ENCODE results near the gene OR4E1. TPM values are rescaled to one million over a fixed set of nuclear protein-coding genes. Genes with fewer than 3 reads are reported as not detected.

The OR4E1 gene, protein sequence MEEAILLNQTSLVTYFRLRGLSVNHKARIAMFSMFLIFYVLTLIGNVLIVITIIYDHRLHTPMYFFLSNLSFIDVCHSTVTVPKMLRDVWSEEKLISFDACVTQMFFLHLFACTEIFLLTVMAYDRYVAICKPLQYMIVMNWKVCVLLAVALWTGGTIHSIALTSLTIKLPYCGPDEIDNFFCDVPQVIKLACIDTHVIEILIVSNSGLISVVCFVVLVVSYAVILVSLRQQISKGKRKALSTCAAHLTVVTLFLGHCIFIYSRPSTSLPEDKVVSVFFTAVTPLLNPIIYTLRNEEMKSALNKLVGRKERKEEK
- not detected for total RNA-seq
- not detected for polyA plus RNA-seq
- long read RNA-seq, donor 1 = 0 reads
- long read RNA-seq, donor 2 = 0 reads
- long read RNA-seq, donor 3 = 0 reads
- long read RNA-seq, donor 4 = 0 reads

DNA sequence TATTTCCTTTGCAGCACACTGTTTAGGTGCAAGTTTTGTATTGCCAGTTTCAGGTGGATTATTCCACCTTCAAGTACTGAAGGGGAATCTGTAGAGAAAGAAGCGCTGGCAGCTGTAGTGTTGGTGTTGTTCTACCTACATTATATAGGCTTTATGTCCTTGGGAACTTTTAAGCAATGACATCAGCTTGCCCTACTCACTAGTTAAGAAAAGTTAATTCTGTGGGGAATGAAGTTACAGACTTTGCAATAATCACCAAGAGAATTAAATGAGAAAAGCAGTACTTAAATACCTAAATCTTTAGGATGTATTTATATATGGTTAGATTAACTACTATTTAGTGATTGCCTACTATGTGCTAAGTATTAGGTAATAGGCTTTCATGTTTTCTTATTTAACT is at the start of gene OR4E1:
Gene OR4E1, minus strand, starts transcription at position 101 of the 400 bp plus-strand sequence. CDS start 2,883 bp downstream, outside the sequence.
- no peak for DNase-seq
- no peaks in the 10 kb centered on the region for H3K9me3 ChIP-seq (ENCODE audit: control insufficient read depth, low read length)
- 79% methylated on average over 1 of the region's 1 CpG for WGBS
- ATAC-seq = no peak
- H3K27me3 ChIP-seq (ENCODE audit: control insufficient read depth, insufficient read depth) = no peaks in the 10 kb centered on the region
- no peak within 1 kb of the TSS for H3K4me3 ChIP-seq (ENCODE audit: low read length)
- no peak within 1 kb of the TSS for H3K27ac ChIP-seq (ENCODE audit: low read length)
- no peaks in the 10 kb centered on the region for H3K4me1 ChIP-seq (ENCODE audit: control insufficient read depth, insufficient read depth, low read length)
- intact Hi-C loops (cut with DNase I) = no loop called here

DNA sequence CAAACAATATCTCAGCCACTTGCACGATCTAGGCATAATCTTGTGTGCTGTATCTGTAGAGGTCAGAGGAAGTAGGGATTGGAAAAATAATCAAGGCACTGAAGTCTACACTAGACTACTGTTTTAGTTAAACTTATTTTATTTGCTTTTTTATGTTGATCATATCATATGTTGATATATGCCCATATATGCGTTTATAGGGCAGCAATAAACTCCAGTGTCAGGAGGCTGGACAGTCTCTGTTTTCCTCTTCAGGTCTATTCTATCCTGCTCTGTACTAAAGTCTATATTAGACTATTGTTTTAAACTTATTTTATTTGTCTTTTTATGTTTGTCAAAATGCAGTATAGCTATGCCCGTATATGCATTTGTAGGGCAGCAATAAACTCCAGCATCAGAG is 47.9 kb upstream of the OR4E1 start:
- Histone ChIP-seq H3K4me1 (ENCODE audit: control insufficient read depth, insufficient read depth, low read length) (no peaks in the 10 kb centered on the region), H3K27ac (ENCODE audit: low read length) (no peak overlapping the region), H3K27me3 (ENCODE audit: control insufficient read depth, insufficient read depth) (no peaks in the 10 kb centered on the region), H3K9me3 (ENCODE audit: control insufficient read depth, low read length) (no peaks in the 10 kb centered on the region), H3K4me3 (ENCODE audit: low read length) (no peak overlapping the region)
- intact Hi-C loops (cut with DNase I) = no loop called here
- DNase-seq = no peak
- WGBS = 79% methylated on average over 3 of the region's 3 CpGs
- ATAC-seq = no peak

DNA sequence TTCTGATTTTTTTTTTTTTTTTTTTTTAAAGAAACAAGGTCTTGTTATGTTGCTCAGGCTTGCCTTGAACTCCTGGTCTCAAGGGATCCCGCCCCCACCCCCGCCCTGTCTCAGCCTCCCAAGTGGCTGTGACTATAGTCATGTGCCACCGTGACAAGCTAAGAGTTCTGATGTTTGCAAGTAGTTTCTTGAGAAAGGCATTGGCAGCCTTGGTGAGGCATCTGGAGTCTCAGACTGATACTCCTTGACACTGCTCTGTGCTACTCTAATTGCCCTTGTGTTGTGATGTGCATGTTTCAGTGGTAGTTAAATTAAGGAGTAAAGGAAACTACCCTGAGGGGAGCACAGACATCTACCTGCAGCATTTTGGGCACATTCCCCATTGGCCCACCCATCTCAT is 46.2 kb upstream of the OR4E1 start:
- Histone ChIP-seq H3K4me1 (ENCODE audit: control insufficient read depth, insufficient read depth, low read length) (no peaks in the 10 kb centered on the region), H3K9me3 (ENCODE audit: control insufficient read depth, low read length) (no peaks in the 10 kb centered on the region), H3K4me3 (ENCODE audit: low read length) (no peak overlapping the region), H3K27ac (ENCODE audit: low read length) (no peak overlapping the region), H3K27me3 (ENCODE audit: control insufficient read depth, insufficient read depth) (no peaks in the 10 kb centered on the region)
- no peak for DNase-seq
- ATAC-seq = no peak
- intact Hi-C loops (cut with DNase I) = no loop called here
- 65% methylated on average over 3 of the region's 3 CpGs for WGBS

DNA sequence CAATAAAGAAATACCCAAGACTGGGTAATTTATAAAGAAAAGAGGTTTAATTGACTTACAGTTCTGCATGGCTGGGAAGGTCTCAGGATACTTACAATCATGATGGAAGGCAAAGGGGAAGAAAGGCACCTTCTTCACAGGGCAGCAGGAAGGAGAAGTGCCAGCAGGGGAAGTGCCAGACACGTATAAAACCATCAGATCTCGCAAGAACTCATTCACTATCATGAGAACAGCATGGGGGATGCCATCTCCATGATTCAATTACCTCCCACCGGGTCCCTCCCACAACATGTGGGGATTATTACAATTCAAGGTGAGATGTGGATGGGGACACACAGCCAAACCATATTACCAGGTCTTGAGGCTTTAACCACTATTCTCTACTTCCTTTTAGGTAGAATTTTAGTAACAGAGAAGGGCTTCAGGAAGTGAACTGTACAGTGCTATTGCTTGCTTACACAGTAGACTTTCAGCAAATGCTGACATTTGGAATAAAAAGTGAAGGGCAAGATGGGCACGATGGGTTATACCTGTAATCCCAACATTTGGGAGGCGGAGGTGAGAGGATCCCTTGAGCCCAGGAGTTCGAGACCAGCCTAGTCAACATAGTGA is 40.8 kb upstream of the OR4E1 start:
- no peaks in the 10 kb centered on the region for H3K4me1 ChIP-seq (ENCODE audit: control insufficient read depth, insufficient read depth, low read length)
- no peak overlapping the region for H3K27ac ChIP-seq (ENCODE audit: low read length)
- H3K9me3 ChIP-seq (ENCODE audit: control insufficient read depth, low read length) = no peaks in the 10 kb centered on the region
- ATAC-seq (no peak), DNase-seq (no peak)
- no peaks in the 10 kb centered on the region for H3K27me3 ChIP-seq (ENCODE audit: control insufficient read depth, insufficient read depth)
- intact Hi-C loops (cut with DNase I) = no loop called here
- 62% methylated on average over 6 of the region's 6 CpGs for WGBS
- no peak overlapping the region for H3K4me3 ChIP-seq (ENCODE audit: low read length)

DNA sequence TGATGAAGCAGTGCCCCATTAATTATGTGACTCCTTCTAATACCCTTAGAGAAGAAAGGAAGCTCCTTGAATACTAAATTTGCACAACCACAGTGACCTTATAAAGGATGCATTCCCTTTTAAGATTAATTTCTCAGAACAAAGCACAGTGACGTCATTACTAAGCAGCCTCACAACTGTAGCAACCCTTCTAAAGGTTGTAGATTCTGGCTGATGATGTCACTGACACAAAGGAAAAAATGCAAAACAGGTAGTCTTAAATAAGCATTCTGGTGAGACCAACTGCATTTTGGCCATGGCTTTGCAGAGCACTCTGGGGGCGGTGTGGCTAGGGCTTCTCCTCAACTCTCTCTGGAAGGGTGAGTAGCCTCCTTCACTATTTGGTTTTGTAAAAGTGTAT is 38.4 kb upstream of the OR4E1 start:
- intact Hi-C loops (cut with DNase I) = no loop called here
- H3K27ac ChIP-seq (ENCODE audit: low read length) = no peak overlapping the region
- H3K9me3 ChIP-seq (ENCODE audit: control insufficient read depth, low read length) = no peaks in the 10 kb centered on the region
- ATAC-seq (no peak), DNase-seq (no peak)
- no peak overlapping the region for H3K4me3 ChIP-seq (ENCODE audit: low read length)
- 84% methylated on average over 2 of the region's 2 CpGs for WGBS
- no peaks in the 10 kb centered on the region for H3K4me1 ChIP-seq (ENCODE audit: control insufficient read depth, insufficient read depth, low read length)
- H3K27me3 ChIP-seq (ENCODE audit: control insufficient read depth, insufficient read depth) = no peaks in the 10 kb centered on the region

DNA sequence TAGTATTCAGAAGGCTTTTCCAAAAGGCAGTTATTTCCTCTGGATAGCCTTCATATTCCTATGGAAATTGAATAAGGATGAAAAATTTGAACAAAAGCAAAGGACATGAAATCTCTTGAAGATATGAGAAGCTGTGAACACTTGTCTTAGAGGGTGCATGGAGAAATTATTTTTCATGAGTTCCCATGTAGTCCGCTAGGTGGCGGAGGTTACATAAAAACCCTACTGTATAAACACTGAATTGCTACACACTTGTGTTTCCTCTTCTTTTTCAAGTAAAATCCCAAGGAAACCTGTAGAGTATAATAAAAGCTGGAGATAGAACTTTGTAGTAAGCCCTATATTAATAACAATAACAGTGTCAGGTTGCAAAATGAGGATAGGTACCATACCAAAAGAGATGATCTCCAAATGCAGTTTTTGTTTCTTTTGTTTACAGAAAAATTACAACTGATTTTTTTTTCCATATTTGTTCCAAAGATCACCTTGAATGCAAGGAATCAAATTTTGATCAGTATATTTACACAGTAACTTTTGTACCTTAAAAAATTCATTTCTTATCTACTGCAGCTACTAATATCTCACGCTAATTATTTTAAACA is 37.8 kb upstream of the OR4E1 start:
- ATAC-seq (no peak), DNase-seq (no peak)
- intact Hi-C loops (cut with DNase I) = no loop called here

DNA sequence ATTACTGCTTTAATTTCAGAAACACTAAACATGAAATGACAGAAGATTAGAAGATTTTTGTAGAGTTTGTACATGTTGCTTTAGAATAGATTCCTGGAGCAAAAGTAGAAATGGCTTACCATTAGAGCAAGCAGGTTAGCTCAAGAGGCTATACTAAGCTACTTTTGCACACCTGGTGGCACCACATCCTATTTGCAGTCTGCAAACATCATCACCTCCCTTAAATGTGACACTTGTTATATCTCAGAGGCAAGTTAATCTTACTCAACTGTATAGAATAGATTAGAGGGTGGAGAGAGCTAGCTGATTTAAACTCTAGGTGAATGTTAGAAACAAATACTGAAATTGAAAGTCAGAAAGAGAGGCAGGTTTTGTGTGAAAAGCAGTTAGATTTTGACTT is 30.7 kb upstream of the OR4E1 start:
- no peak for DNase-seq
- Histone ChIP-seq H3K27ac (ENCODE audit: low read length) (no peak overlapping the region), H3K4me1 (ENCODE audit: control insufficient read depth, insufficient read depth, low read length) (no peaks in the 10 kb centered on the region), H3K4me3 (ENCODE audit: low read length) (no peak overlapping the region), H3K9me3 (ENCODE audit: control insufficient read depth, low read length) (peaks cover 1% of the 10 kb centered on the region), H3K27me3 (ENCODE audit: control insufficient read depth, insufficient read depth) (no peaks in the 10 kb centered on the region)
- ATAC-seq = no peak
- intact Hi-C loops (cut with DNase I) = no loop called here

More for the DNA sequence above, 37.8 kb upstream of the OR4E1 start:
- H3K4me3 ChIP-seq (ENCODE audit: low read length) = no peak overlapping the region
- H3K9me3 ChIP-seq (ENCODE audit: control insufficient read depth, low read length) = no peaks in the 10 kb centered on the region
- H3K4me1 ChIP-seq (ENCODE audit: control insufficient read depth, insufficient read depth, low read length) = no peaks in the 10 kb centered on the region
- H3K27me3 ChIP-seq (ENCODE audit: control insufficient read depth, insufficient read depth) = no peaks in the 10 kb centered on the region
- 29% methylated on average over 3 of the region's 3 CpGs for WGBS
- H3K27ac ChIP-seq (ENCODE audit: low read length) = no peak overlapping the region

DNA sequence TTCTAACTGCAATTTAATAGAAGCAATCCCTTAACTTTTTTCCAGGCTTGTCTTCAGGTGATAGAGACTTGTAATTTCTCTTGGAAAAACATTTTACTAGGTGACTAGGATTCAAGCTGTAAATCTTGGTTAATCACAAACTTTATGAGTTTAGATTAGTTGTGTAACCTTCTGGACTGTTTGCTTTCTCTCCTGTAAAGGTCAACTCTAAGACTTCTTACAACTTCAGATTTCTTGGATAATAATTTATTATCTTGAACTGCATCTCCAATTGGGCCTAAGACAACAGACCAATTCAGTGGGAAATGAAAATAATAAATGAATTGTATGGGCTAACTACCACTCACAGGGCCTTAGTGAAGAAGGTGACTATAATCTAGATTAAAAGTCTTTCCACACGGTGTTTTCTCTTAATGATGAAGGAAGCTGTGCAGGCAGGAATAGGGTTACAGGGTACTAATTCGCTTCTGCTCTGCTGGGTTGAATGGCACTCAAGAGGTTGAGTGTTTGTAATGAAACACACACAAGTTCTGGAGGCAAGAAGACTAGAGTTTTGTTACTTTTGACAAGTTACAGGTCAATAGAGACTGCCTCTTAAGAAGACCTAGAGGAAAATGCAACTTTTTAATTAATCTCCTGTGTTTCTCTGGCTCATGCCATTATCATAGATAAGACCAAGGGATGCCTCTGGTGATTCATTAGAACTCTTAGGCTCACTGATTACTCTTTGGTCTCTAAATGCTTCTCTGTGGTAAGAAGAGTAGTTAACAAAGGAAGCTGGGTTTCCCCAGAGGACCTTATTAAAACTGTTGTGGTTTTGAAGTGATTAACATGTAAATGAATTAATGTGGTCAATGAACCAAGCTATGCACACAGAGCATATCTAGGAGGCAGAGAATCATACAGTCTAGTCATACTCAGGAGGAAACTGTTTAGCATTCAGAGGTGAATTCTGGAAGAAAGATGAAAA is 30.0 kb upstream of the OR4E1 start:
- ATAC-seq (no peak), DNase-seq (no peak)
- WGBS = 62% methylated on average over 2 of the region's 2 CpGs
- H3K27ac ChIP-seq (ENCODE audit: low read length) = no peak overlapping the region
- no peaks in the 10 kb centered on the region for H3K4me1 ChIP-seq (ENCODE audit: control insufficient read depth, insufficient read depth, low read length)
- H3K4me3 ChIP-seq (ENCODE audit: low read length) = no peak overlapping the region
- no peaks in the 10 kb centered on the region for H3K27me3 ChIP-seq (ENCODE audit: control insufficient read depth, insufficient read depth)
- H3K9me3 ChIP-seq (ENCODE audit: control insufficient read depth, low read length) = peaks cover 1% of the 10 kb centered on the region
- intact Hi-C loops (cut with DNase I) = no loop called here

DNA sequence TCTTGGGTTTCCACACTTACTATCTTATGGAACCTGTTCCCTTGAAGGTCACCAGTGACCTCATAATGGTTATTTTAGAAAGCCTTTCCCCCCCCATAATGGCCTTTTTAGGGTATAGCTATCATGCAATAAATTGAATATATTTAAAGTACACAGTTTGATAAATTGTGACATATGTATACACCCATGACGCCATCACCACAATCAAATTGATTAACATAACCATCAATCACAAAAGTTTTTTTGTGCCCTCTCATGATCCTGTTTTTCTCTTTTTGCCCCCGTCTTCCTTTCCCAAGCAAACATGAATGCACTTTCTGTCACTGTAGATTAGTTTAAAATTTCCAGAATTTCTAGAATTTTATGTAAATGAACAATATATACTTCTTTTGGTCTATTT is 28.7 kb upstream of the OR4E1 start:
- intact Hi-C loops (cut with DNase I) = no loop called here
- 71% methylated on average over 2 of the region's 2 CpGs for WGBS
- Histone ChIP-seq H3K27ac (ENCODE audit: low read length) (no peak overlapping the region), H3K4me3 (ENCODE audit: low read length) (no peak overlapping the region), H3K4me1 (ENCODE audit: control insufficient read depth, insufficient read depth, low read length) (no peaks in the 10 kb centered on the region), H3K9me3 (ENCODE audit: control insufficient read depth, low read length) (peaks cover 1% of the 10 kb centered on the region), H3K27me3 (ENCODE audit: control insufficient read depth, insufficient read depth) (no peaks in the 10 kb centered on the region)
- no peak for DNase-seq
- ATAC-seq = no peak

DNA sequence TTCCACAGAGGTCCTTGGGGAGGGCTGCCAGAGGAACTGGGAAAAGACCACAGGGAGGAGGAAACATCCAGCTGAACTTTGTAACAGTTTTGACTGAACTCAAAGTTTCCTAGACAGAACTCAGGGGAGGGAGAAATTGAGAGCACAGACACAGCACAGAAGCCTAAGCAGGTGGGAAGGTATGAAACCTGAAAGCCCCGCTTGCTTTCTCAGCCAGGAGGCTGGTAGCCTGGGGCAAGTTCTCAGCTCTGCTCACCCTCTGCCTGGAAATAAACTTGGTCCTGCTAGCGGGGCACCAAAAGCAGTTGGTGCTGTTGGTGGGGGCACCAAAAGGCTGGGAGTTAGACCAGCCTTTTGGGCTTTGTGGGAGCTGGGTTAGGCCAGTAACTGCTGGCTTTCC is 25.9 kb upstream of the OR4E1 start:
- WGBS = 89% methylated on average over 2 of the region's 2 CpGs
- Histone ChIP-seq H3K4me3 (ENCODE audit: low read length) (no peak overlapping the region), H3K27ac (ENCODE audit: low read length) (no peak overlapping the region), H3K27me3 (ENCODE audit: control insufficient read depth, insufficient read depth) (no peaks in the 10 kb centered on the region), H3K4me1 (ENCODE audit: control insufficient read depth, insufficient read depth, low read length) (no peaks in the 10 kb centered on the region), H3K9me3 (ENCODE audit: control insufficient read depth, low read length) (peaks cover 1% of the 10 kb centered on the region)
- ATAC-seq (no peak), DNase-seq (no peak)
- intact Hi-C loops (cut with DNase I) = no loop called here
